ENCODE results near the gene BOD1L1.
A peak's percentile ranks its signal among the peaks of the same experiment; 100 is the strongest.

Gene BOD1L1

GRCh38 chr4:13539619-13540445, 87.7 kb downstream of the BOD1L1 start:
- ChIA-PET POLR2A (no interaction called here), CTCF (interaction anchor here (2.6 kb wide), 1 partner anchor 10 kb away, joined by 13 read pairs; no protein-coding TSS in a partner anchor)
- DNase-seq (ENCODE audit: extremely low spot score): peak; percentile 16
- TF ChIP-seq CTCF (IDR thresholded peaks at IDR 0.05; ENCODE audit: control extremely low read depth, extremely low read depth, low read depth, missing control alignments): no peak

GRCh38 chr4:13539047-13539618, 88.4 kb downstream of the BOD1L1 start:
- TF ChIP-seq CTCF (IDR thresholded peaks at IDR 0.05; ENCODE audit: control extremely low read depth, extremely low read depth, low read depth, missing control alignments): no peak
- POLR2A ChIA-PET: no interaction called here
- DNase-seq (ENCODE audit: extremely low spot score): peak; percentile 18
- CTCF ChIA-PET: no interaction called here

- ChIA-PET CTCF (no interaction called here), POLR2A (no interaction called here)
- DNase-seq (ENCODE audit: extremely low spot score): no peak
- no peak for TF ChIP-seq CTCF (IDR thresholded peaks at IDR 0.05; ENCODE audit: control extremely low read depth, extremely low read depth, low read depth, missing control alignments)
Measured at GRCh38 chr4:13538427-13538973, 89.0 kb downstream of the BOD1L1 start.

- POLR2A ChIA-PET: no interaction called here
- TF ChIP-seq CTCF (IDR thresholded peaks at IDR 0.05; ENCODE audit: control extremely low read depth, extremely low read depth, low read depth, missing control alignments): no peak
- peak; percentile 8 for DNase-seq (ENCODE audit: extremely low spot score)
- CTCF ChIA-PET: interaction anchor here (1.7 to 2.1 kb wide), 2 partner anchors 11 kb away, joined by 4 to 9 read pairs; no protein-coding TSS in a partner anchor
Measured at GRCh38 chr4:13537832-13538177, 89.7 kb downstream of the BOD1L1 start.

GRCh38 chr4:13537011-13537831, 90.3 kb downstream of the BOD1L1 start:
- CTCF ChIA-PET: interaction anchor here (1.2 to 2.1 kb wide), 4 partner anchors 10 to 684 kb away, joined by 4 to 9 read pairs (median 4); no protein-coding TSS in a partner anchor
- POLR2A ChIA-PET: no interaction called here

More at GRCh38 chr4:13537011-13537831, 90.3 kb downstream of the BOD1L1 start:
- peak; percentile 17 for DNase-seq (ENCODE audit: extremely low spot score)
- TF ChIP-seq CTCF (IDR thresholded peaks at IDR 0.05; ENCODE audit: control extremely low read depth, extremely low read depth, low read depth, missing control alignments): no peak
